HG02840 (cell line): ENCODE data around the gene GDPD4.
"Not testable (repeated sequence)": the region's sequence is repeated elsewhere in the genome, so short reads cannot be mapped to it uniquely, and the experiment has no call there.

ENCODE experiments used
- ATAC-seq: cut with Tn5 transposase; IDR thresholded peaks from one replicate; pipeline ENCODE4 v1.9.1; 2021; ENCODE audit warnings: mild to moderate bottlenecking, moderate library complexity, moderate number of reproducible peaks; ENCODE audit not compliant: unreplicated experiment, low FRiP score

The GDPD4 gene

GRCh38 chr11:77300028-77300427, 1.5 kb downstream of the GDPD4 start:
- not testable (repeated sequence) for ATAC-seq

GRCh38 chr11:77299528-77299993, 1.9 kb downstream of the GDPD4 start:
- no peak for ATAC-seq

- ATAC-seq = no peak
Measured at GRCh38 chr11:77294040-77294439, 7.4 kb downstream of the GDPD4 start.

GRCh38 chr11:77289737-77290136, 11.7 kb downstream of the GDPD4 start:
- ATAC-seq = no peak

GRCh38 chr11:77287615-77288273, 13.7 kb downstream of the GDPD4 start:
- ATAC-seq = no peak

- ATAC-seq = no peak
Measured at GRCh38 chr11:77287136-77287535, 14.3 kb downstream of the GDPD4 start.

- no peak for ATAC-seq
Measured at GRCh38 chr11:77284476-77285468, 16.7 kb downstream of the GDPD4 start.

- no peak for ATAC-seq
Measured at GRCh38 chr11:77283101-77283500, 18.4 kb downstream of the GDPD4 start.

- ATAC-seq = no peak
Measured at GRCh38 chr11:77278595-77279506, 22.6 kb downstream of the GDPD4 start.

GRCh38 chr11:77276271-77276670, 25.2 kb downstream of the GDPD4 start:
- no peak for ATAC-seq

GRCh38 chr11:77270921-77271320, 30.6 kb downstream of the GDPD4 start:
- no peak for ATAC-seq

- ATAC-seq = no peak
Measured at GRCh38 chr11:77269484-77270123, 31.9 kb downstream of the GDPD4 start.

- no peak for ATAC-seq
Measured at GRCh38 chr11:77267962-77268361, 33.5 kb downstream of the GDPD4 start.

GRCh38 chr11:77266766-77267165, 34.7 kb downstream of the GDPD4 start:
- ATAC-seq = no peak

- no peak for ATAC-seq
Measured at GRCh38 chr11:77262803-77263202, 38.7 kb downstream of the GDPD4 start.

GRCh38 chr11:77259641-77260040, 41.8 kb downstream of the GDPD4 start:
- no peak for ATAC-seq

GRCh38 chr11:77253690-77254089, 47.8 kb downstream of the GDPD4 start:
- no peak for ATAC-seq

- no peak for ATAC-seq
Measured at GRCh38 chr11:77252555-77253270, 48.8 kb downstream of the GDPD4 start.

GRCh38 chr11:77250881-77251640, 50.4 kb downstream of the GDPD4 start:
- ATAC-seq = no peak
